HepG2 (cell line): ENCODE data around the gene TIMM23. TPM values are rescaled to one million over a fixed set of nuclear protein-coding genes. Genes with fewer than 3 reads are reported as not detected.
A peak's percentile ranks its signal among the peaks of the same experiment; 100 is the strongest.

ENCODE experiments used
- CBX1 ChIP-seq: IDR thresholded peaks from one replicate; pipeline ENCODE4 v1.6.1; 2016; ENCODE audit warnings: antibody characterized with exemption, low read depth
- CTCF ChIP-seq: sonication (generic); formaldehyde crosslinking; IDR thresholded peaks from 2 replicates; pipeline ENCODE4 v1.5.0; 2020; ENCODE audit warnings: mild to moderate bottlenecking, missing genetic modification reagents, moderate library complexity
- FOXA3 ChIP-seq: IDR thresholded peaks from 2 replicates; pipeline ENCODE4 v1.6.1; 2016; ENCODE audit warnings: missing genetic modification reagents, missing compliant biosample characterization
- FOXK2 ChIP-seq: fragments of 450-650 bp; IDR thresholded peaks from 2 replicates; pipeline ENCODE4 v1.6.1; 2016
- FOXP1 ChIP-seq, 2 experiments: fragments of 450-650 bp in 1 of 2; IDR thresholded peaks; 2 replicates each; pipeline ENCODE4 v1.6.1; 2017 to 2018; ENCODE audit warnings: antibody characterized with exemption in 1 of 2
- HES4 ChIP-seq: sonication (generic); formaldehyde crosslinking; IDR thresholded peaks from 2 replicates; pipeline ENCODE4 v1.9.0; 2021; ENCODE audit warnings: mild to moderate bottlenecking, missing genetic modification reagents, borderline replicate concordance
- KLF16 ChIP-seq, 2 experiments: sonication (generic) in 1 of 2; formaldehyde crosslinking in 1 of 2; IDR thresholded peaks; 2 replicates each; pipeline versions ENCODE4 v1.6.1 to v1.8.0; 2016 to 2023; ENCODE audit warnings: missing genetic modification reagents in 2 of 2, missing compliant biosample characterization in 1 of 2
- MAFG ChIP-seq: sonication (generic); formaldehyde crosslinking; IDR thresholded peaks from 2 replicates; pipeline ENCODE4 v1.5.1; 2020; ENCODE audit warnings: mild to moderate bottlenecking, missing genetic modification reagents
- MXI1 ChIP-seq: IDR thresholded peaks from 3 replicates; pipeline ENCODE4 v1.6.1; 2012; ENCODE audit warnings: low read depth, low read length, inconsistent platforms, borderline replicate concordance
- SATB2 ChIP-seq: sonication (generic); formaldehyde crosslinking; IDR thresholded peaks from 2 replicates; pipeline ENCODE4 v1.5.0; 2020; ENCODE audit warnings: missing genetic modification reagents
- SMC3 ChIP-seq: IDR thresholded peaks from 2 replicates; pipeline ENCODE4 v1.6.1; 2011; ENCODE audit warnings: low read length, improper control_type of control experiment
- YY1 ChIP-seq: IDR thresholded peaks from 2 replicates; pipeline ENCODE4 v1.6.1; 2011; ENCODE audit warnings: low read length, low read depth, moderate library complexity, mild to moderate bottlenecking; ENCODE audit not compliant: insufficient read depth, insufficient replicate concordance
- ZBTB3 ChIP-seq: sonication (generic); formaldehyde crosslinking; IDR thresholded peaks from 2 replicates; pipeline ENCODE4 v1.4.0; 2020; ENCODE audit warnings: low read depth, mild to moderate bottlenecking, moderate library complexity, missing genetic modification reagents, borderline replicate concordance
- ZKSCAN1 ChIP-seq: fragments of 150-350 bp; IDR thresholded peaks from 2 replicates; pipeline ENCODE4 v1.6.1; 2014; ENCODE audit warnings: low read length
- ZMYM2 ChIP-seq: sonication (generic); formaldehyde crosslinking; IDR thresholded peaks from 2 replicates; pipeline ENCODE4 v1.8.0; 2022; ENCODE audit warnings: mild to moderate bottlenecking, missing genetic modification reagents
- ZNF207 ChIP-seq: fragments of 450-650 bp; IDR thresholded peaks from 2 replicates; pipeline ENCODE4 v1.6.1; 2016; ENCODE audit warnings: antibody characterized with exemption, borderline replicate concordance
- ZNF546 ChIP-seq: sonication (generic); formaldehyde crosslinking; conservative IDR thresholded peaks from 2 replicates; pipeline ENCODE4 v1.8.1; 2023; ENCODE audit warnings: mild to moderate bottlenecking, missing genetic modification reagents
- ZNF646 ChIP-seq: sonication (generic); formaldehyde crosslinking; IDR thresholded peaks from 2 replicates; pipeline ENCODE4 v1.9.0; 2021; ENCODE audit warnings: mild to moderate bottlenecking, missing genetic modification reagents
- polyA plus RNA-seq, 8 experiments: library from polyadenylated mRNA; depleted of rRNA in 3 of 8; stranded (reverse) in 7 of 8; unstranded in 1 of 8; fragments of >200 nt; fragmentation: Illumina TruSeq in 4 of 8; extraction: Trizol in 4 of 8; gene quantifications; 2 replicates each; pipeline versions ENCODE4 v1.2.1 to v1.2.3, GENCODE V29; 2011 to 2016; ENCODE audit warnings: low read depth in 4 of 8, missing spikeins in 1 of 8, mixed read lengths in 1 of 8; ENCODE audit not compliant: insufficient read depth in 1 of 8
- total RNA-seq, 5 experiments: library from RNA; depleted of rRNA; stranded (reverse); fragments of >200 nt; fragmentation: Illumina TruSeq; extraction: Trizol; gene quantifications; 2 replicates each; pipeline ENCODE4 v1.2.3, GENCODE V29; 2016; ENCODE audit warnings: low read depth in 1 of 5
- TF ChIP-seq, protein P1 (sequence below): IDR thresholded peaks from 2 replicates; pipeline ENCODE4 v1.6.1; 2016; ENCODE audit warnings: missing compliant biosample characterization, missing genetic modification reagents, borderline replicate concordance
- TF ChIP-seq, protein P2 (sequence below): sonication (generic); formaldehyde crosslinking; IDR thresholded peaks from 2 replicates; pipeline ENCODE4 v1.8.0; 2023; ENCODE audit warnings: mild to moderate bottlenecking, missing genetic modification reagents

TIMM23 gene
- total and polyA plus RNA-seq, 2 of the 13 experiments (the other 11 are each of a cell fraction or from before 2014, with no cell fraction given): 80.2 to 98.6 TPM

GRCh38 chr10:46052057-46052790 lies 79.9 kb downstream of the TIMM23 start (continued):
- TF ChIP-seq, protein P1, sequence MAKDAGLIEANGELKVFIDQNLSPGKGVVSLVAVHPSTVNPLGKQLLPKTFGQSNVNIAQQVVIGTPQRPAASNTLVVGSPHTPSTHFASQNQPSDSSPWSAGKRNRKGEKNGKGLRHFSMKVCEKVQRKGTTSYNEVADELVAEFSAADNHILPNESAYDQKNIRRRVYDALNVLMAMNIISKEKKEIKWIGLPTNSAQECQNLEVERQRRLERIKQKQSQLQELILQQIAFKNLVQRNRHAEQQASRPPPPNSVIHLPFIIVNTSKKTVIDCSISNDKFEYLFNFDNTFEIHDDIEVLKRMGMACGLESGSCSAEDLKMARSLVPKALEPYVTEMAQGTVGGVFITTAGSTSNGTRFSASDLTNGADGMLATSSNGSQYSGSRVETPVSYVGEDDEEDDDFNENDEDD (CRISPR knock-in tag): peak; percentile 53; the same call in 1 of the 2 replicates
- no peak for TF ChIP-seq ZNF546 (CRISPR knock-in tag)
- peak in 1 of 2 experiments; percentile 72; a peak in 2 of 4 replicates for TF ChIP-seq KLF16 (CRISPR knock-in tag; IDR thresholded peaks at IDR 0.05)
- peak; percentile 98 for TF ChIP-seq FOXA3 (CRISPR knock-in tag)
- TF ChIP-seq ZNF207: no peak
- no peak for TF ChIP-seq YY1
- peak; percentile 38 for TF ChIP-seq CTCF (CRISPR knock-in tag)
- peak; percentile 73; the same call in 1 of the 2 replicates for TF ChIP-seq ZMYM2
- no peak for TF ChIP-seq FOXP1 (IDR thresholded peaks at IDR 0.05)
- TF ChIP-seq FOXP1 (CRISPR knock-in tag; IDR thresholded peaks at IDR 0.05): peak; percentile 99
- TF ChIP-seq HES4 (CRISPR knock-in tag): no peak
- TF ChIP-seq SMC3: 0 out of 2 replicates have a peak, but pooled peaks have one; percentile 9
- TF ChIP-seq CBX1: peak; percentile 41
- TF ChIP-seq ZKSCAN1: no peak
- TF ChIP-seq, protein P2, sequence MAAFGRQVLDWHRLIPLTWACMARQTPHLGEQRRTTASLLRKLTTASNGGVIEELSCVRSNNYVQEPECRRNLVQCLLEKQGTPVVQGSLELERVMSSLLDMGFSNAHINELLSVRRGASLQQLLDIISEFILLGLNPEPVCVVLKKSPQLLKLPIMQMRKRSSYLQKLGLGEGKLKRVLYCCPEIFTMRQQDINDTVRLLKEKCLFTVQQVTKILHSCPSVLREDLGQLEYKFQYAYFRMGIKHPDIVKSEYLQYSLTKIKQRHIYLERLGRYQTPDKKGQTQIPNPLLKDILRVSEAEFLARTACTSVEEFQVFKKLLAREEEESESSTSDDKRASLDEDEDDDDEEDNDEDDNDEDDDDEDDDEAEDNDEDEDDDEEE (CRISPR knock-in tag): no peak
- TF ChIP-seq MXI1: no peak
- peak; percentile 39; the same call in 1 of the 2 replicates for TF ChIP-seq FOXK2
- TF ChIP-seq SATB2 (CRISPR knock-in tag): no peak
- TF ChIP-seq ZNF646: peak; percentile 98
- TF ChIP-seq ZBTB3 (CRISPR knock-in tag): peak; percentile 91
- no peak for TF ChIP-seq MAFG
